Lower leg skin (tissue), 4 donors: Measurements from ENCODE around the gene CDKAL1. TPM values are rescaled to one million over a fixed set of nuclear protein-coding genes. Genes with fewer than 3 reads are reported as not detected.
"Not testable (repeated sequence)": the region's sequence is repeated elsewhere in the genome, so short reads cannot be mapped to it uniquely, and the experiment has no call there.

Experiments
- DNase-seq, 2 donors: peaks; one replicate each; pipeline ENCODE4 v3.0.0-alpha.2; 2019; ENCODE audit warnings: low spot score in 2 of 2
- H3K4me3 ChIP-seq: fragments of 200-600 bp; sonication (generic); 2 replicates; pipeline ENCODE4 v1.5.1; 2017; ENCODE audit warnings: mild to moderate bottlenecking, low read depth; ENCODE audit not compliant: poor library complexity, severe bottlenecking
- POLR2A ChIP-seq, 2 donors: fragments of 450-650 bp; IDR thresholded peaks; one replicate each; pipeline ENCODE4 v1.6.1; 2016 to 2017; ENCODE audit warnings: antibody characterized with exemption in 2 of 2, mild to moderate bottlenecking in 1 of 2, moderate library complexity in 1 of 2
- WGBS, 2 donors: methylation state at CpG; one replicate each; pipeline ENCODE4 v1.1.5; 2018; 5-methylcytosine and 5-hydroxymethylcytosine counted together
- intact Hi-C: fragments of 100-400 bp; cut with DNase I; formaldehyde crosslinking; loops from one replicate; pipeline ENCODE4 v1.15.0; 2023; ENCODE audit warnings: low total_unique reads
- total RNA-seq, 4 donors: library from RNA; depleted of rRNA; stranded (reverse); fragments of >200 nt; gene quantifications; one replicate each; pipeline ENCODE4 v1.1.0, GENCODE V29; 2016
- TF ChIP-seq, protein P1 (sequence below), 3 donors: fragments of 450-650 bp; IDR thresholded peaks; one replicate each; pipeline ENCODE4 v1.5.1; 2016; ENCODE audit warnings: antibody characterized with exemption in 3 of 3, mild to moderate bottlenecking in 3 of 3, moderate library complexity in 2 of 3

CDKAL1 gene
- total RNA-seq, 4 donors from 2014 or later: 10.3 to 18.0 (median 11.6) TPM

DNA sequence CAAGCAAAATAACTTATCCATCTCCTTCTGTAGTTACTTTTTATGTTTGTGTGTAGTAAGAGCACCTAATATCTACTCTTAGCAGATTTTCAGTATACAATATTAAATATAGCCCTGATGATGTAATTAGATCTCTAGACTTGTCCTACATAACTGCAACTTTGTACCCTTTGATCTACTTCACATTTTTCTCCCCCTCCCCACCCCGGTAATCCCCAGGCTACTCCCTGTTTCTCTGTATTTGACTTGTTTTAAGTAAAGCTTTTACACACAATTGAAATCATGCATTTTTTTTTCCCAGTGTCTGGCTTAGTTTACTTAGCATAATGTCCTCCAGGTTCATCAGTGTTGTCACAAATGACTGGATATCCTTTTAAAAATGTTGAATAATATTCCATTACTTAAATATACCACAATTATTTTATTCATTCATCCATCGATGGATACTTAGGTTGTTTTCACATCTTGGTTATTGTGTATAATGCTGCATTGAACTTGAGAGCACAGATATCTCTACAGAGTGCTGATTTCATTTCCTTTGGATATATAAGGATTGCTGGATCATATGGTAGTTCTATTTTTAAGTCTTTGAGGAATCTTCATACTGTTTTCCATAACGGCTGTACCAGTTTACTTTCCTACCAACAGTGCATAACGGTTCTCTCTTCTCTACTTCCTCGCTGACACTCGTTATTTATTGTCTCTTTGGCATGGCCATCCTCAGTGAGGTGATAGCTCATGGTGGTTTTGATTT lies 212.7 kb downstream of the CDKAL1 start:
- DNase-seq: no peak
- H3K4me3 ChIP-seq: no peak overlapping the region
- no peak for TF ChIP-seq POLR2A (IDR thresholded peaks at IDR 0.05)
- TF ChIP-seq, protein P1, sequence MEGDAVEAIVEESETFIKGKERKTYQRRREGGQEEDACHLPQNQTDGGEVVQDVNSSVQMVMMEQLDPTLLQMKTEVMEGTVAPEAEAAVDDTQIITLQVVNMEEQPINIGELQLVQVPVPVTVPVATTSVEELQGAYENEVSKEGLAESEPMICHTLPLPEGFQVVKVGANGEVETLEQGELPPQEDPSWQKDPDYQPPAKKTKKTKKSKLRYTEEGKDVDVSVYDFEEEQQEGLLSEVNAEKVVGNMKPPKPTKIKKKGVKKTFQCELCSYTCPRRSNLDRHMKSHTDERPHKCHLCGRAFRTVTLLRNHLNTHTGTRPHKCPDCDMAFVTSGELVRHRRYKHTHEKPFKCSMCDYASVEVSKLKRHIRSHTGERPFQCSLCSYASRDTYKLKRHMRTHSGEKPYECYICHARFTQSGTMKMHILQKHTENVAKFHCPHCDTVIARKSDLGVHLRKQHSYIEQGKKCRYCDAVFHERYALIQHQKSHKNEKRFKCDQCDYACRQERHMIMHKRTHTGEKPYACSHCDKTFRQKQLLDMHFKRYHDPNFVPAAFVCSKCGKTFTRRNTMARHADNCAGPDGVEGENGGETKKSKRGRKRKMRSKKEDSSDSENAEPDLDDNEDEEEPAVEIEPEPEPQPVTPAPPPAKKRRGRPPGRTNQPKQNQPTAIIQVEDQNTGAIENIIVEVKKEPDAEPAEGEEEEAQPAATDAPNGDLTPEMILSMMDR (IDR thresholded peaks at IDR 0.05): no peak
- 80 to 85% methylated on average over 6 of the region's 6 CpGs for WGBS, 2 donors
- intact Hi-C loops: no loop called here

DNA sequence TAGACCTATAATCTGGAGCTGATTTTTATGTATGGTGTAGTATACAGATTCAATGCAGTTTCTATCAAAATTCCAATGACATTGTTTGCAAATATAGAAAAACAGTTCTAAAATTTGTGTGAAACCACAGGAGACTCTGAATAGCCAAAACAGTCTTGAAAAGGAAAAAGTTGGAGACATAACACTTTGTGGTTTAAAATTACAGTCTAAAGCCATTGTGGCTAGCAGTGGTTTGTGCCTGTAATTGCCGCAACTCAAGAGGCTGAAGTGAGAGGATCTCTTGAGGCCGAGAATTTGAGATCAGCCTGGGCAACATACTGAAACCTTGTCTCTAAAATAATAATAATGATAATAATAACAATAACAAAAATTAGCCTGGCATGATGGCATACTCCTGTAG lies 213.7 kb downstream of the CDKAL1 start:
- 89 to 100% methylated on average over 2 of the region's 2 CpGs for WGBS, 2 donors
- intact Hi-C loops: no loop called here
- DNase-seq: no peak
- H3K4me3 ChIP-seq: no peak overlapping the region
- no peak for TF ChIP-seq POLR2A (IDR thresholded peaks at IDR 0.05)
- TF ChIP-seq, protein P1 (IDR thresholded peaks at IDR 0.05): no peak

DNA sequence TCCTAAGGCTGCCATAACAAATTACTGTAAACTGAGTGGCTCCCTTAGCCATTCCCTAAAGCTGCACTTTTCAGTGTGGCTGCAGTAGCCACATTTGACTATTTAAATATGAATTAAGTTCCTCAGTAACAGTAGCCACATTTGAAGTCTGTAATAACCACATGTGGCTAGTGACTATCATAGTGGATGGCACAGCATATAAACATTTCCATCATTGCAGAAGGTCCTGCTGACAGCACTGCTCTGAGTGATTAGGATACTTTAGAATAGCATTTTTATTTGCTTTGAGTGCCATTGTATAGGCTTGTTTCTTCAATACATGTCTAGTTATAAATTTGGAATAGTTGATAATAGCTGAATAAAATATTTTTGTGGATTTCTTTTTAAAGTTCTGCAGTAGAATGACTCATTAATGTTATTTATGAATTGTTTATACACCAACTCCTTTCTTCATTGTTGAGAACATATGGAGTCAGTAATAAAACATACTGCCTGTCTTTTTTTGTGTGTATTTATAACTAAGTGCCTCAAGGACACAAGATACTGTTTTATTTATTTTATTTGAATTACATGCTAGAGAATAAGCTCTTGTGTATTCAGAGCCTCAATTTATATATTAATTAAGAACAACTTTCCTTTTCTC lies 217.2 kb downstream of the CDKAL1 start:
- H3K4me3 ChIP-seq: no peak overlapping the region
- TF ChIP-seq, protein P1 (IDR thresholded peaks at IDR 0.05): no peak
- no peak for TF ChIP-seq POLR2A (IDR thresholded peaks at IDR 0.05)
- DNase-seq: no peak
- intact Hi-C loops: no loop called here

DNA sequence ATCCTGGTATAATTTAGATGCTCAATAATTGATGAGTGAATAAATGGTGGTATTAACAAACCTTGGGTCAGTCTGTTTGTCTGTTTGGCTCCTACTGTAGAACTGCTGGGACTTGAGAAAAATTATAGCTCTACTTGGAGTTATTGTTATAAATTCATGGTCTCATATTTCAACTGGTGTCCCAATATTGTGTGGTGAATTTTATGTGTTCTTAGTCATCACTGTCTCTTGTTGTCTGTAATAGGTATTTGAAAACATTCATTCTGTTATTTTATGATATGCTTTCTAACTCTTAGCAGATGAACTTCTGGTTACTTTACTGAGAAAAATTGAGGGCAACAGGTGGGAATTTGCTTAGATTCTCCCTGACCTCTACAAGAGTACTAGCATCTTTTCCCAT lies 221.4 kb downstream of the CDKAL1 start:
- intact Hi-C loops: no loop called here
- no peak for TF ChIP-seq POLR2A (IDR thresholded peaks at IDR 0.05)
- TF ChIP-seq, protein P1 (IDR thresholded peaks at IDR 0.05): no peak
- no peak for DNase-seq
- no peak overlapping the region for H3K4me3 ChIP-seq

DNA sequence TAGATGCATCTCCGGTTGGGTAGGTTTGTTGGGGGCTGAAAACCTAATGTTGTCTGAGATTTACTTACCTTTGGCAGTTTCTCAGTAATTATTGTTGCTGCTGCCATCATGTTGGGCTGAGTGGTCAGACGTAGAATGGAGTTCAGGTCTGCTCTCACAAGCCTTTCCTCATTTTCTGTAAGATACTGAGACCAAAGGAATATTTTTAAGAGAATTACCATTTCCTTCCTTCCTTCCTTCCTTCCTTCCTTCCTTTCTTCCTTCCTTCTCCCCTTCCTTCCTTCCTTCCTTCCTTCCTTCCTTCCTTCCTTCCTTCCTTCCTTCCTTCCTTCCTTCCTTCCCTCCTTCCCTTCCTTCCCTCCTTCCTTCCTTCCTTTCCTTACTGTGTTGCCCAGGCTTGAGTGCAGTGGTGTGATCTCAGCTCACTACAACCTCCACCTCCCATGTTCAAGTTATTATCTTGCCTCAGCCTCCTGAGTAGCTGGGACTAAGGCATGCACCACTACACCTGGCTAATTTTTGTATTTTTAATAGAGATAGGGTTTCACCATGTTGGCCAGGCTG lies 222.4 kb downstream of the CDKAL1 start:
- H3K4me3 ChIP-seq, intact Hi-C loops, DNase-seq: not testable (repeated sequence)
- WGBS, 2 donors: 89 to 98% methylated on average over 2 of the region's 2 CpGs

DNA sequence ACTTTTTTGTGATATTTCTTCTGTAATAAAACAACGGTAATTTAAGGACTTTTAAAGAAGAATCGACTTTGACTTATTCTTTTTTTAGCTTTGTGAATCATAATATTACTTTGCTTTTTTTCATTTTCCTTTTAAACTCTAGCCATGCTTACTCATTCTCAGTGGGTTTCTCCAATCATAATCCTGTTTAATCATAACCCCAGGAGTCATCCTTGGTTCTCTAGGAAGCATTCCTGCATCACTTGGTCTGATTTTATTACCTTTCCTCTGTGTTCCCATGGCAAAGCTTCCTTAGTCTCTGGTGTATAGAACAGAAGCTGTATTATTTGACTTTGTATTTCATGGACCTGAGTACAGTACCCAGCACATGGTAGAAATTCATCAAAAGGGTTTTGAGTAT lies 223.5 kb downstream of the CDKAL1 start:
- intact Hi-C loops: no loop called here

More for the DNA sequence above, 223.5 kb downstream of the CDKAL1 start:
- no peak for TF ChIP-seq POLR2A (IDR thresholded peaks at IDR 0.05)
- TF ChIP-seq, protein P1 (IDR thresholded peaks at IDR 0.05): no peak
- DNase-seq: no peak
- 81 to 83% methylated on average over 2 of the region's 2 CpGs for WGBS, 2 donors
- no peak overlapping the region for H3K4me3 ChIP-seq
